Activated CD4-positive, alpha-beta T cell treated with anti-CD3 and anti-CD28 coated beads, Interleukin-2, amount 10 ng/mL, durations not matched to agents 24 days and 14 days (primary cell): ENCODE measurements around the gene PILRA. TPM values are rescaled to one million over a fixed set of nuclear protein-coding genes. Genes with fewer than 3 reads are reported as not detected.
"Not testable (repeated sequence)": the region's sequence is repeated elsewhere in the genome, so short reads cannot be mapped to it uniquely, and the experiment has no call there.

ENCODE experiments used
- DNase-seq: peaks from one replicate; pipeline ENCODE4 v3.0.0; 2022
- H3K27ac Mint-ChIP-seq: one replicate; pipeline ENCODE4 v1.8.0; 2022; ENCODE audit warnings: mild to moderate bottlenecking, mixed read lengths
- H3K27me3 Mint-ChIP-seq: one replicate; pipeline ENCODE4 v1.8.0; 2022; ENCODE audit warnings: mixed read lengths
- H3K36me3 Mint-ChIP-seq: one replicate; pipeline ENCODE4 v1.8.0; 2022; ENCODE audit warnings: low read depth, mild to moderate bottlenecking, mixed read lengths
- H3K4me1 Mint-ChIP-seq: one replicate; pipeline ENCODE4 v1.8.0; 2021; ENCODE audit warnings: mixed read lengths
- H3K4me3 Mint-ChIP-seq: one replicate; pipeline ENCODE4 v1.8.0; 2022; ENCODE audit warnings: mild to moderate bottlenecking, moderate library complexity, mixed read lengths
- H3K9me3 Mint-ChIP-seq: one replicate; pipeline ENCODE4 v1.8.0; 2021; ENCODE audit warnings: mixed read lengths
- intact Hi-C: fragments of 100-400 bp; cut with micrococcal nuclease; formaldehyde crosslinking; loops from one replicate; pipeline ENCODE4 v1.15.1; 2023
- total RNA-seq: library from RNA; stranded (reverse); gene quantifications from 2 replicates; pipeline ENCODE4 v1.2.3, GENCODE V29; 2022

The PILRA gene
- total RNA-seq, 1 donor from 2014 or later = 11.6 TPM

GRCh38 chr7:100378114-100378755 is 4.9 kb downstream of the PILRA start:
- Mint-ChIP-seq H3K4me1 (peaks cover 9% of the 10 kb centered on the region), H3K36me3 (peaks cover 4% of the 10 kb centered on the region), H3K27ac (no peak overlapping the region), H3K9me3 (no peaks in the 10 kb centered on the region), H3K4me3 (no peak overlapping the region), H3K27me3 (peaks cover 2% of the 10 kb centered on the region)
- no peak for DNase-seq
- intact Hi-C loops = no loop called here

GRCh38 chr7:100380196-100380595 is 6.9 kb downstream of the PILRA start:
- Mint-ChIP-seq H3K36me3 (peaks cover 4% of the 10 kb centered on the region), H3K27ac (no peak overlapping the region), H3K4me3 (no peak overlapping the region), H3K9me3 (no peaks in the 10 kb centered on the region), H3K4me1 (peaks cover 3% of the 10 kb centered on the region), H3K27me3 (peaks cover 11% of the 10 kb centered on the region)
- no peak for DNase-seq
- intact Hi-C loops = no loop called here

GRCh38 chr7:100381531-100382233 is 8.4 kb downstream of the PILRA start:
- DNase-seq, H3K4me3 Mint-ChIP-seq, H3K4me1 Mint-ChIP-seq, intact Hi-C loops, H3K36me3 Mint-ChIP-seq, H3K9me3 Mint-ChIP-seq, H3K27ac Mint-ChIP-seq: not testable (repeated sequence)
- peaks cover 11% of the 10 kb centered on the region for H3K27me3 Mint-ChIP-seq

- H3K9me3 Mint-ChIP-seq, intact Hi-C loops, H3K27ac Mint-ChIP-seq, H3K4me3 Mint-ChIP-seq, H3K4me1 Mint-ChIP-seq, H3K36me3 Mint-ChIP-seq, DNase-seq: not testable (repeated sequence)
- H3K27me3 Mint-ChIP-seq = peaks cover 11% of the 10 kb centered on the region
Observed at GRCh38 chr7:100382234-100382853, 9.1 kb downstream of the PILRA start.

- no peak for DNase-seq
- H3K27me3 Mint-ChIP-seq = peaks cover 19% of the 10 kb centered on the region
- no peak overlapping the region for H3K4me3 Mint-ChIP-seq
- no peak overlapping the region for H3K27ac Mint-ChIP-seq
- H3K36me3 Mint-ChIP-seq = no peaks in the 10 kb centered on the region
- H3K4me1 Mint-ChIP-seq = peaks cover 3% of the 10 kb centered on the region
- H3K9me3 Mint-ChIP-seq = no peaks in the 10 kb centered on the region
- intact Hi-C loops = no loop called here
Observed at GRCh38 chr7:100384628-100385294, 11.5 kb downstream of the PILRA start.

- Mint-ChIP-seq H3K9me3 (no peaks in the 10 kb centered on the region), H3K4me1 (peaks cover 3% of the 10 kb centered on the region), H3K36me3 (no peaks in the 10 kb centered on the region), H3K27me3 (peaks cover 32% of the 10 kb centered on the region), H3K27ac (no peak overlapping the region), H3K4me3 (no peak overlapping the region)
- intact Hi-C loops = no loop called here
- DNase-seq = no peak
Observed at GRCh38 chr7:100386940-100387339, 13.7 kb downstream of the PILRA start.

GRCh38 chr7:100387695-100388094 is 14.4 kb downstream of the PILRA start:
- no peak for DNase-seq
- intact Hi-C loops = no loop called here
- Mint-ChIP-seq H3K36me3 (no peaks in the 10 kb centered on the region), H3K27me3 (peaks cover 40% of the 10 kb centered on the region), H3K9me3 (no peaks in the 10 kb centered on the region), H3K27ac (no peak overlapping the region), H3K4me3 (no peak overlapping the region), H3K4me1 (peaks cover 3% of the 10 kb centered on the region)

- Mint-ChIP-seq H3K36me3 (no peaks in the 10 kb centered on the region), H3K27me3 (peaks cover 47% of the 10 kb centered on the region), H3K4me1 (peaks cover 3% of the 10 kb centered on the region), H3K4me3 (no peak overlapping the region), H3K27ac (no peak overlapping the region), H3K9me3 (no peaks in the 10 kb centered on the region)
- intact Hi-C loops = loop anchor here (10.0 kb wide), 1 partner anchor 45 kb away; no protein-coding TSS in a partner anchor
- DNase-seq = no peak
Observed at GRCh38 chr7:100389437-100390088, 16.3 kb downstream of the PILRA start.

- H3K27me3 Mint-ChIP-seq = peaks cover 44% of the 10 kb centered on the region
- H3K4me3 Mint-ChIP-seq = no peak overlapping the region
- DNase-seq = no peak
- intact Hi-C loops = loop anchor here (10.0 kb wide), 1 partner anchor 46 kb away; no protein-coding TSS in a partner anchor
- no peaks in the 10 kb centered on the region for H3K9me3 Mint-ChIP-seq
- H3K27ac Mint-ChIP-seq = no peak overlapping the region
- no peaks in the 10 kb centered on the region for H3K36me3 Mint-ChIP-seq
- peaks cover under 1% of the 10 kb centered on the region for H3K4me1 Mint-ChIP-seq
Observed at GRCh38 chr7:100390286-100391009, 17.2 kb downstream of the PILRA start.

GRCh38 chr7:100393233-100393905 is 20.1 kb downstream of the PILRA start:
- peaks cover 50% of the 10 kb centered on the region for H3K27me3 Mint-ChIP-seq
- intact Hi-C loops = loop anchor here (10.0 kb wide), 1 partner anchor 49 kb away; no protein-coding TSS in a partner anchor
- H3K4me3 Mint-ChIP-seq = no peak overlapping the region
- peaks cover 16% of the 10 kb centered on the region for H3K4me1 Mint-ChIP-seq
- DNase-seq = no peak
- no peaks in the 10 kb centered on the region for H3K9me3 Mint-ChIP-seq
- H3K36me3 Mint-ChIP-seq = no peaks in the 10 kb centered on the region
- H3K27ac Mint-ChIP-seq = no peak overlapping the region

GRCh38 chr7:100394077-100394476 is 20.8 kb downstream of the PILRA start:
- no peak overlapping the region for H3K4me3 Mint-ChIP-seq
- no peak overlapping the region for H3K27ac Mint-ChIP-seq
- DNase-seq = no peak
- no peaks in the 10 kb centered on the region for H3K36me3 Mint-ChIP-seq
- H3K27me3 Mint-ChIP-seq = peaks cover 52% of the 10 kb centered on the region
- H3K4me1 Mint-ChIP-seq = peaks cover 19% of the 10 kb centered on the region
- no peaks in the 10 kb centered on the region for H3K9me3 Mint-ChIP-seq
- intact Hi-C loops = loop anchor here (10.0 kb wide), 1 partner anchor 49 kb away; no protein-coding TSS in a partner anchor

- intact Hi-C loops = loop anchor here (1.0 to 10.0 kb wide), 4 partner anchors 14 to 52 kb away; partner anchors contain the start of gene ZCWPW1
Observed at GRCh38 chr7:100396421-100396982, 23.2 kb downstream of the PILRA start.

More at GRCh38 chr7:100396421-100396982, 23.2 kb downstream of the PILRA start:
- peak overlapping the region; percentile 78 for H3K27ac Mint-ChIP-seq
- H3K36me3 Mint-ChIP-seq = no peaks in the 10 kb centered on the region
- peaks cover 19% of the 10 kb centered on the region for H3K4me1 Mint-ChIP-seq
- H3K9me3 Mint-ChIP-seq = no peaks in the 10 kb centered on the region
- H3K27me3 Mint-ChIP-seq = peaks cover 59% of the 10 kb centered on the region
- peak overlapping the region; percentile 33 for H3K4me3 Mint-ChIP-seq
- peak; percentile 87 for DNase-seq
